Measurements from ENCODE around the gene ATP6V0E1. TPM values are rescaled to one million over a fixed set of nuclear protein-coding genes. Genes with fewer than 3 reads are reported as not detected.

Gene ATP6V0E1
- total and polyA plus RNA-seq, 2 experiments from 2014 or later, result 75.9 to 250 TPM

- H3K27me3 Mint-ChIP-seq (ENCODE audit: insufficient read depth, low read depth, poor library complexity), result peaks cover 2% of the 10 kb centered on the region
- ATAC-seq (no peak), DNase-seq (ENCODE audit: low spot score) (no peak)
- 0 out of 2 replicates have a peak, but pooled peaks cover 6% of the 10 kb centered on the region for H3K4me1 ChIP-seq (ENCODE audit: insufficient read depth)
- no peak overlapping the region for H3K4me3 ChIP-seq
- 0 out of 2 replicates have a peak, but pooled peaks cover 4% of the 10 kb centered on the region for H3K79me2 ChIP-seq (replicated peaks; ENCODE audit: insufficient read depth)
- H3K9me3 Mint-ChIP-seq, result peaks cover 3% of the 10 kb centered on the region; the same call in 2 of the 3 replicates
- H3F3A ChIP-seq (replicated peaks; ENCODE audit: low read depth), result no peaks in the 10 kb centered on the region
- H4K20me1 ChIP-seq (replicated peaks; ENCODE audit: insufficient read depth), result peaks cover 5% of the 10 kb centered on the region; the same call in 1 of the 2 replicates
- TF ChIP-seq ZNF462 (CRISPR knock-in tag; IDR thresholded peaks at IDR 0.05) (no peak), EZH2 (IDR thresholded peaks at IDR 0.05; ENCODE audit: low read depth, unreplicated experiment) (no peak), POLR2AphosphoS5 (IDR thresholded peaks at IDR 0.05; ENCODE audit: low read depth) (no peak), ETS1 (IDR thresholded peaks at IDR 0.05) (no peak), CREB1 (CRISPR knock-in tag; IDR thresholded peaks at IDR 0.05; ENCODE audit: low read depth) (no peak), CTCF (conservative IDR thresholded peaks at IDR 0.05; ENCODE audit: low read depth in 2 of 2) (no peak), REST (IDR thresholded peaks at IDR 0.05; ENCODE audit: unreplicated experiment) (no peak), STAT1 (IDR thresholded peaks at IDR 0.05; ENCODE audit: unreplicated experiment) (no peak), NANOG (IDR thresholded peaks at IDR 0.05; ENCODE audit: borderline replicate concordance) (no peak), ZNF331 (CRISPR knock-in tag; IDR thresholded peaks at IDR 0.05; ENCODE audit: low read depth) (no peak), EZH2phosphoT487 (IDR thresholded peaks at IDR 0.05; ENCODE audit: unreplicated experiment) (no peak), JUNB (IDR thresholded peaks at IDR 0.05; ENCODE audit: unreplicated experiment) (no peak)
- H3K9me2 ChIP-seq (ENCODE audit: insufficient read depth), result no peaks in the 10 kb centered on the region
- no peaks in the 10 kb centered on the region for H3K4me1 Mint-ChIP-seq
- peaks cover 9% of the 10 kb centered on the region; the same call in 2 of the 3 replicates for H3K36me3 Mint-ChIP-seq (ENCODE audit: low read depth)
- no peak overlapping the region for H3K27ac Mint-ChIP-seq
- no peaks in the 10 kb centered on the region for H3K36me3 ChIP-seq (ENCODE audit: insufficient read depth)
- H3K27ac ChIP-seq (ENCODE audit: low read depth), result no peak overlapping the region
- no peak overlapping the region for H3K4me2 ChIP-seq
- no peaks in the 10 kb centered on the region for H3K27me3 ChIP-seq (ENCODE audit: insufficient read depth)
- no peak overlapping the region for H2AFZ ChIP-seq
- no peak overlapping the region for H3K4me3 Mint-ChIP-seq
Observed at GRCh38 chr5:173035904-173036707, 52.5 kb downstream of the ATP6V0E1 start.

All from GM23338 (cell line).